Uterus (tissue), 4 donors: Measurements from ENCODE around the gene MYO1F. TPM values are rescaled to one million over a fixed set of nuclear protein-coding genes. Genes with fewer than 3 reads are reported as not detected.

Experiments
- DNase-seq, 2 donors: peaks; one replicate each; pipeline ENCODE4 v3.0.0-alpha.2; 2019 to 2020
- H3K27ac ChIP-seq, 2 donors: fragments of 200-600 bp; sonication (generic); 1 replicate in 1 of 2; 2 replicates in 1 of 2; pipeline ENCODE4 v1.5.1; 2016 to 2018
- H3K27me3 ChIP-seq, 2 donors: fragments of 200-600 bp; sonication (generic); one replicate each; pipeline ENCODE4 v1.5.1; 2018 to 2019; ENCODE audit warnings: control low read depth in 1 of 2
- H3K36me3 ChIP-seq, 2 donors: fragments of 200-600 bp; sonication (generic); one replicate each; pipeline ENCODE4 v1.5.1; 2019; ENCODE audit warnings: control low read depth in 1 of 2
- H3K4me1 ChIP-seq, 2 donors: fragments of 200-600 bp; sonication (generic); one replicate each; pipeline ENCODE4 v1.5.1; 2018 to 2019; ENCODE audit warnings: control low read depth in 1 of 2
- H3K4me3 ChIP-seq, 2 donors: fragments of 200-600 bp; sonication (generic); 1 replicate in 1 of 2; 2 replicates in 1 of 2; pipeline ENCODE4 v1.5.1; 2018 to 2019; ENCODE audit warnings: mild to moderate bottlenecking in 1 of 2
- H3K9me3 ChIP-seq, 2 donors: fragments of 200-600 bp; sonication (generic); one replicate each; pipeline ENCODE4 v1.5.1; 2019; ENCODE audit warnings: control low read depth in 1 of 2
- CTCF ChIP-seq, 4 experiments: fragments of 200-600 bp in 2 of 4; fragments of 450-650 bp in 2 of 4; sonication (generic) in 2 of 4; IDR thresholded peaks; one replicate each; pipeline ENCODE4 v1.5.1; 2016 to 2019; ENCODE audit warnings: antibody characterized with exemption in 4 of 4, mild to moderate bottlenecking in 2 of 4, moderate library complexity in 1 of 4
- POLR2A ChIP-seq, 2 donors: fragments of 450-650 bp; IDR thresholded peaks; one replicate each; pipeline ENCODE4 v1.6.1; 2016; ENCODE audit warnings: antibody characterized with exemption in 2 of 2, mild to moderate bottlenecking in 1 of 2, moderate library complexity in 1 of 2
- intact Hi-C: fragments of 100-400 bp; cut with DNase I; formaldehyde crosslinking; loops from one replicate; pipeline ENCODE4 v1.15.1; 2023; ENCODE audit warnings: low total_unique reads
- total RNA-seq, 4 donors: library from RNA; depleted of rRNA in 3 of 4; stranded (reverse); fragments of >200 nt in 3 of 4; gene quantifications; one replicate each; pipeline versions ENCODE4 v1.1.0 to v1.2.4, GENCODE V29; 2014 to 2023
- donor health status: DM: yes; HTN: yes; CAD: no.

The MYO1F gene
- total RNA-seq, 4 donors from 2014 or later = 4.1 to 45.9 (median 7.5) TPM

- H3K27me3 ChIP-seq = no peaks in the 10 kb centered on the region
- no peak overlapping the region for H3K27ac ChIP-seq
- intact Hi-C loops = no loop called here
- no peak overlapping the region for H3K4me3 ChIP-seq
- TF ChIP-seq CTCF (IDR thresholded peaks at IDR 0.05) (no peak), POLR2A (IDR thresholded peaks at IDR 0.05) (no peak)
- no peaks in the 10 kb centered on the region for H3K9me3 ChIP-seq
- DNase-seq = no peak
- no peaks in the 10 kb centered on the region for H3K4me1 ChIP-seq
- H3K36me3 ChIP-seq = no peaks in the 10 kb centered on the region
Observed at GRCh38 chr19:8536282-8536681, 41.0 kb downstream of the MYO1F start.

- Histone ChIP-seq H3K36me3 (no peaks in the 10 kb centered on the region), H3K27me3 (no peaks in the 10 kb centered on the region), H3K4me3 (no peak overlapping the region), H3K27ac (no peak overlapping the region), H3K4me1 (no peaks in the 10 kb centered on the region), H3K9me3 (no peaks in the 10 kb centered on the region)
- intact Hi-C loops = no loop called here
- no peak for DNase-seq
- TF ChIP-seq CTCF (IDR thresholded peaks at IDR 0.05) (no peak), POLR2A (IDR thresholded peaks at IDR 0.05) (no peak)
Observed at GRCh38 chr19:8532225-8532624, 45.0 kb downstream of the MYO1F start.

- no peaks in the 10 kb centered on the region for H3K27me3 ChIP-seq
- no peaks in the 10 kb centered on the region for H3K4me1 ChIP-seq
- no peaks in the 10 kb centered on the region for H3K36me3 ChIP-seq
- H3K27ac ChIP-seq = no peak overlapping the region
- no peak overlapping the region for H3K4me3 ChIP-seq
- no peak for DNase-seq
- intact Hi-C loops = no loop called here
- TF ChIP-seq POLR2A (IDR thresholded peaks at IDR 0.05) = no peak
- TF ChIP-seq CTCF (IDR thresholded peaks at IDR 0.05) = no peak
- no peaks in the 10 kb centered on the region for H3K9me3 ChIP-seq
Observed at GRCh38 chr19:8531470-8531869, 45.8 kb downstream of the MYO1F start.

GRCh38 chr19:8530061-8530679 lies 47.1 kb downstream of the MYO1F start:
- DNase-seq = no peak
- intact Hi-C loops = no loop called here
- TF ChIP-seq POLR2A (IDR thresholded peaks at IDR 0.05) = no peak
- TF ChIP-seq CTCF (IDR thresholded peaks at IDR 0.05) = no peak
- Histone ChIP-seq H3K27ac (no peak overlapping the region), H3K4me3 (no peak overlapping the region), H3K4me1 (no peaks in the 10 kb centered on the region), H3K27me3 (no peaks in the 10 kb centered on the region), H3K9me3 (no peaks in the 10 kb centered on the region), H3K36me3 (no peaks in the 10 kb centered on the region)

- DNase-seq = no peak
- Histone ChIP-seq H3K4me3 (no peak overlapping the region), H3K9me3 (no peaks in the 10 kb centered on the region), H3K4me1 (no peaks in the 10 kb centered on the region), H3K27ac (no peak overlapping the region), H3K36me3 (no peaks in the 10 kb centered on the region), H3K27me3 (no peaks in the 10 kb centered on the region)
- intact Hi-C loops = no loop called here
- no peak for TF ChIP-seq POLR2A (IDR thresholded peaks at IDR 0.05)
- no peak for TF ChIP-seq CTCF (IDR thresholded peaks at IDR 0.05)
Observed at GRCh38 chr19:8529369-8530006, 47.8 kb downstream of the MYO1F start.
